RWPE2 (cell line): ENCODE data around the gene SGPL1.
"Not testable (repeated sequence)": the region's sequence is repeated elsewhere in the genome, so short reads cannot be mapped to it uniquely, and the experiment has no call there.

Source experiments
- ATAC-seq: fragments of 200-7000 bp; cut with Tn5 transposase; 3 replicates; pipeline ENCODE4 v1.9.1; 2021; ENCODE audit warnings: low read depth
- DNase-seq: peaks from one replicate; pipeline ENCODE4 v3.0.0-alpha.2; 2020; ENCODE audit warnings: low spot score
- H3K27ac ChIP-seq: fragments of 450-650 bp; 2 replicates; pipeline ENCODE4 v1.5.1; 2017; ENCODE audit warnings: mild to moderate bottlenecking; ENCODE audit not compliant: poor library complexity, severe bottlenecking
- H3K27me3 ChIP-seq: fragments of 250-450 bp; sonication (Bioruptor Pico); 2 replicates; pipeline ENCODE4 v1.5.1; 2021; ENCODE audit warnings: mild to moderate bottlenecking, moderate library complexity; ENCODE audit not compliant: insufficient read depth, poor library complexity, severe bottlenecking
- H3K36me3 ChIP-seq: fragments of 250-450 bp; sonication (Bioruptor Pico); 2 replicates; pipeline ENCODE4 v1.5.1; 2020; ENCODE audit warnings: low read depth, mild to moderate bottlenecking, moderate library complexity
- H3K4me1 ChIP-seq: fragments of 250-450 bp; sonication (Bioruptor Pico); 2 replicates; pipeline ENCODE4 v1.5.1; 2021; ENCODE audit warnings: mild to moderate bottlenecking, moderate library complexity; ENCODE audit not compliant: insufficient read depth, poor library complexity, severe bottlenecking
- H3K4me3 ChIP-seq: fragments of 250-450 bp; sonication (Bioruptor Pico); 2 replicates; pipeline ENCODE4 v1.5.1; 2021; ENCODE audit warnings: mild to moderate bottlenecking, moderate library complexity; ENCODE audit not compliant: severe bottlenecking
- H3K9me3 ChIP-seq: fragments of 250-450 bp; sonication (Bioruptor Pico); 2 replicates; pipeline ENCODE4 v1.5.1; 2021; ENCODE audit warnings: mild to moderate bottlenecking, moderate library complexity; ENCODE audit not compliant: severe bottlenecking
- TF ChIP-seq, protein P1 (sequence below): fragments of 450-650 bp; IDR thresholded peaks from one replicate; pipeline ENCODE4 v1.5.1; 2017; ENCODE audit warnings: mild to moderate bottlenecking, moderate library complexity; ENCODE audit not compliant: poor library complexity, severe bottlenecking

The SGPL1 gene

DNA sequence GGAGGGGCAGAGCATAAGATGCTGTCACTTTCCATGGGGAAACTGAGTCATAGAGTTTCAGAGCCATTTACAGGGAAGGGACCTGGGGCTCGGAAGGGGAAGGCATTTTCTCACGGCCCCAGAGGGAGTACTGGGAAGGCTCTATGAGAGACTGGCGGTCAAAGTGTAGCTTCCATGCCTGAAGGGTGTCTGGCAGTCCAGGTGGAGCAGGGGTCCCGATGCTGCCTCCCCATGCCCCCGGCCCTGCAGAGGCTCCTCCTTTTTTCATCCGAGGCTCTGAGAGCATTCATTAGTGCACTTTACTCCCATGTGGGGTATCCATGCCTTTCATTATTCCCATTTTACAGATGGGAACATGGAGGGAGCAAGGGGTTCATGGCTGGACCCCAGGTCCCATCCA, 100.5 kb downstream of the SGPL1 start:
- Histone ChIP-seq H3K36me3 (no peaks in the 10 kb centered on the region), H3K27ac (no peak overlapping the region), H3K9me3 (no peaks in the 10 kb centered on the region), H3K4me3 (no peak overlapping the region), H3K27me3 (no peaks in the 10 kb centered on the region), H3K4me1 (no peaks in the 10 kb centered on the region)
- ATAC-seq (no peak), DNase-seq (no peak)
- TF ChIP-seq, protein P1, sequence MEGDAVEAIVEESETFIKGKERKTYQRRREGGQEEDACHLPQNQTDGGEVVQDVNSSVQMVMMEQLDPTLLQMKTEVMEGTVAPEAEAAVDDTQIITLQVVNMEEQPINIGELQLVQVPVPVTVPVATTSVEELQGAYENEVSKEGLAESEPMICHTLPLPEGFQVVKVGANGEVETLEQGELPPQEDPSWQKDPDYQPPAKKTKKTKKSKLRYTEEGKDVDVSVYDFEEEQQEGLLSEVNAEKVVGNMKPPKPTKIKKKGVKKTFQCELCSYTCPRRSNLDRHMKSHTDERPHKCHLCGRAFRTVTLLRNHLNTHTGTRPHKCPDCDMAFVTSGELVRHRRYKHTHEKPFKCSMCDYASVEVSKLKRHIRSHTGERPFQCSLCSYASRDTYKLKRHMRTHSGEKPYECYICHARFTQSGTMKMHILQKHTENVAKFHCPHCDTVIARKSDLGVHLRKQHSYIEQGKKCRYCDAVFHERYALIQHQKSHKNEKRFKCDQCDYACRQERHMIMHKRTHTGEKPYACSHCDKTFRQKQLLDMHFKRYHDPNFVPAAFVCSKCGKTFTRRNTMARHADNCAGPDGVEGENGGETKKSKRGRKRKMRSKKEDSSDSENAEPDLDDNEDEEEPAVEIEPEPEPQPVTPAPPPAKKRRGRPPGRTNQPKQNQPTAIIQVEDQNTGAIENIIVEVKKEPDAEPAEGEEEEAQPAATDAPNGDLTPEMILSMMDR: no peak

DNA sequence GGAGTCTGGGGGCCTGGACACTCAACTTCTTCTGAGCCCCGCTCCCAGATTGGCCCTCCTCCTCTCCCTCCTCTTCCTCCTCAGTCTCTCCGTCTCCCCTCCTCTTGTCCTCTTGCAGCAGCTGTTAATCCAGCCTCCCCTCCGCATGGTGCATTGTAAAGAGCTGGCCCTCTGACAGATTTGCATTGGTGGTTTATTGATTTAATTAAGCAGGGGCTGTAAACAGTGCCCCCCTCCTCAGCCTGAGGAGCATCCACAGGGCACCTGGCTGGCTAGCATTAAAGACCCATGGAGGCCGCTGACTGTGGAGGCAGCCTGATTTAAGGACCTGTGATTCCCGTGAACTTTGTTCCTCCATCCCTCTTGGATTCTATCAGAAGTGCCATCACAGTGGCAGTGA, 101.5 kb downstream of the SGPL1 start:
- Histone ChIP-seq H3K9me3 (no peaks in the 10 kb centered on the region), H3K4me3 (no peak overlapping the region), H3K27me3 (no peaks in the 10 kb centered on the region), H3K27ac (no peak overlapping the region), H3K4me1 (no peaks in the 10 kb centered on the region), H3K36me3 (no peaks in the 10 kb centered on the region)
- DNase-seq: no peak
- ATAC-seq: no peak
- TF ChIP-seq, protein P1: no peak

DNA sequence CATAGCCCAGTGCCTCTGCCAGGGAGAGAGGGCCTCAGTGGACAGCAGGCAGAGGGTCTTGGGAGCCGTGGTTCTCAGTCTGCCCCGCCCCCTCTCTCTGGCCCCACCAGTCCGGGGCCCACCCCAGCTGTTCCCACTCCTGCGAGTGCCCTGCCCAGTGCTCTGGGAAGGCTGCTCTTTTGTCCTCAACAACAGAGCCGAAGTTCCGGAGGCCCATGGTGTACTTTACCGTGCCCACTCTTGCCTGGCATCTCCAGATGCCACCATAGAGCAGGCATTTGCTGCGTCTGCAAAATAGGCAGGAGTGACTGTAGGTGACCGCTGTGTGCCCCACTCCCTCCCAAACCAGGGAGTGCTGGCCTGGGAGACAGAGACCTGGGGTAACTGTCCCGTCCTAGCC, 101.9 kb downstream of the SGPL1 start:
- TF ChIP-seq, protein P1: no peak
- Histone ChIP-seq H3K4me1 (no peaks in the 10 kb centered on the region), H3K27ac (no peak overlapping the region), H3K36me3 (no peaks in the 10 kb centered on the region), H3K27me3 (no peaks in the 10 kb centered on the region), H3K9me3 (no peaks in the 10 kb centered on the region), H3K4me3 (no peak overlapping the region)
- DNase-seq (no peak), ATAC-seq (no peak)

DNA sequence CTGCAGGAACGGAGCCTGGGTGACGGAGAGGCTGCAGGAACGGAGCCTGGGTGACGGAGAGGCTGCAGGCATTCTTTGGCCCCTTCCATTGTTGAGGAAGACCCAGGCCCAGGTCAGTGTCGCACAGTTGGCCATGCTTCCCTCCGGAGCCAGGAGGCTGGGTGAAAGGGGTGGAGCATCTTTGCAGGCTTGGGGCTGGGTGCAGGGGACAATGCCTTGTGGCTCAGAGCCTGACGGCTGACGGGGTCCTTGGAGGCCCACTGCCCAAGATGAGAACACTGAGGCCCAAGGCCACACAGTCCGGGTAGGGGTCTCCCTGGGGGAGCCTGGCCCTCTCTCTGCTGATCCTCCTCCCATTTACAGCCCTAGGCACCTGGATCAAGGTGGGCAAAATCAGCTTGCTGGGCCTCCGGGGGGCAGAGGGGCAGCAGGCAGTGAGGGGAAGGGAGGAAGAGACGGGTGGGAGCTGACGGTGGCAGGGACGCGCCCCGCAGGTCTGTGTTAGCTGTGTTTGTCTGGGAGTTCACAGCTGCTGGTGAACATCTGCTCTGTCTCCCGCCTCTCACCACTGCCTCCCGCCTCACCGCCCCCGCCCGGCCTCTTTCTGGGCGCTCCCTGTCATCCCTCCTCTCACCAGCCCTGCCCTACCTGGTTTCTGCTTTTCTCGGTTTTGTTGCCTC, 103.2 kb downstream of the SGPL1 start:
- ATAC-seq: no peak
- TF ChIP-seq, protein P1: no peak
- no peaks in the 10 kb centered on the region for H3K9me3 ChIP-seq
- no peak for DNase-seq
- H3K27me3 ChIP-seq: no peaks in the 10 kb centered on the region
- H3K4me1 ChIP-seq: no peaks in the 10 kb centered on the region
- no peak overlapping the region for H3K27ac ChIP-seq
- no peak overlapping the region for H3K4me3 ChIP-seq
- no peaks in the 10 kb centered on the region for H3K36me3 ChIP-seq

DNA sequence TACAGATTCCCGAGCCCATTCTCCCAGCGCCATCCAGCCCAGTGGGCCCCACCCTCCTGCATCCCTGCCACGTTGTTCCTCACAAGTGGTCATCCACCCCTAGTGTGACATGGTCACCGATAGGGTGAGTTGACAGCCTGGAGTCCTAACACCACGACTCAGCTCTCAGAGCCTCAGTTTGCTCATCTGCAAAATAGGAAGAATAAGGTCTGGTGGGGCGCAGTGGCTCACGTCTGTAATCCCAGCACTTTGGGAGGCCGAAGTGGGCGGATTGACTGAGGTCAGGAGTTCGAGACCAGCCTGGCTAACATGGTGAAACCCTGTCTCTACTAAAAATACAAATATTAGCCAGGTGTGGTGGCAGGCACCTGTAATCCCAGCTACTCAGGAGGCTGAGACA, 104.2 kb downstream of the SGPL1 start:
- not testable (repeated sequence) for H3K27me3 ChIP-seq, H3K9me3 ChIP-seq, H3K27ac ChIP-seq, DNase-seq, H3K4me1 ChIP-seq, H3K36me3 ChIP-seq, H3K4me3 ChIP-seq, ATAC-seq
